Hepatocyte (in vitro differentiated cells): ENCODE data around the gene PLCB4. TPM values are rescaled to one million over a fixed set of nuclear protein-coding genes. Genes with fewer than 3 reads are reported as not detected.
A peak's percentile ranks its signal among the peaks of the same experiment; 100 is the strongest.

Source experiments
- DNase-seq: peaks from one replicate; pipeline ENCODE4 v3.0.0-alpha.2; 2016; ENCODE audit warnings: low spot score
- H2AFZ ChIP-seq: fragments of 200-600 bp; sonication (generic); 2 replicates; pipeline ENCODE4 v1.6.0; 2016; ENCODE audit warnings: antibody characterized with exemption, mild to moderate bottlenecking
- H3K27ac ChIP-seq: fragments of 200-600 bp; sonication (generic); 2 replicates; pipeline ENCODE4 v1.5.1; 2016; ENCODE audit warnings: mild to moderate bottlenecking
- H3K27me3 ChIP-seq: fragments of 200-600 bp; sonication (generic); 2 replicates; pipeline ENCODE4 v1.6.1; 2016
- H3K36me3 ChIP-seq: fragments of 200-600 bp; sonication (generic); replicated peaks from 2 replicates; pipeline ENCODE4 v1.5.1; 2016; ENCODE audit warnings: low read depth; ENCODE audit not compliant: insufficient read depth
- H3K4me1 ChIP-seq: fragments of 200-600 bp; sonication (generic); 2 replicates; pipeline ENCODE4 v1.5.1; 2016; ENCODE audit warnings: mild to moderate bottlenecking, moderate library complexity; ENCODE audit not compliant: insufficient read depth
- H3K4me2 ChIP-seq: fragments of 200-600 bp; sonication (generic); 2 replicates; pipeline ENCODE4 v1.6.0; 2016
- H3K4me3 ChIP-seq: fragments of 200-600 bp; sonication (generic); 2 replicates; pipeline ENCODE4 v1.5.1; 2016; ENCODE audit warnings: mild to moderate bottlenecking
- H3K79me2 ChIP-seq: fragments of 200-600 bp; sonication (generic); 2 replicates; pipeline ENCODE4 v1.6.0; 2017; ENCODE audit warnings: mild to moderate bottlenecking
- H3K9me2 ChIP-seq: fragments of 200-600 bp; sonication (generic); replicated peaks from 2 replicates; pipeline ENCODE4 v1.6.0; 2017; ENCODE audit warnings: mild to moderate bottlenecking; ENCODE audit not compliant: insufficient read depth
- H3K9me3 ChIP-seq: fragments of 200-600 bp; sonication (generic); 2 replicates; pipeline ENCODE4 v1.5.1; 2016; ENCODE audit warnings: low read depth, mild to moderate bottlenecking
- H4K20me1 ChIP-seq: fragments of 200-600 bp; sonication (generic); 2 replicates; pipeline ENCODE4 v1.6.0; 2016; ENCODE audit warnings: mild to moderate bottlenecking; ENCODE audit not compliant: insufficient read depth, poor library complexity, severe bottlenecking
- EZH2 ChIP-seq: fragments of 200-600 bp; sonication (generic); IDR thresholded peaks from 2 replicates; pipeline ENCODE4 v1.6.1; 2016; ENCODE audit warnings: antibody characterized with exemption, mild to moderate bottlenecking, borderline replicate concordance
- EZH2phosphoT487 ChIP-seq: fragments of 200-600 bp; sonication (generic); IDR thresholded peaks from one replicate; pipeline ENCODE4 v1.6.1; 2018; ENCODE audit warnings: antibody characterized with exemption, mild to moderate bottlenecking, low read depth, moderate library complexity; ENCODE audit not compliant: unreplicated experiment, severe bottlenecking
- WGBS: methylation state at CpG from one replicate; pipeline ENCODE4 v1.1.6; 2016; ENCODE audit warnings: low lambda C conversion rate; ENCODE audit errors: missing lambda C conversion rate; 5-methylcytosine and 5-hydroxymethylcytosine counted together
- polyA plus RNA-seq: library from polyadenylated mRNA; unstranded; fragments of >200 nt; fragmentation: Nextera tagmentation; extraction: Ambion mirVana; gene quantifications from 2 replicates; pipeline ENCODE4 v1.2.1, GENCODE V29; 2016
- total RNA-seq: library from RNA; depleted of rRNA; stranded (reverse); fragments of >200 nt; gene quantifications from 2 replicates; pipeline ENCODE4 v1.2.3, GENCODE V29; 2014
- TF ChIP-seq, protein P1 (sequence below): fragments of 200-600 bp; sonication (generic); IDR thresholded peaks from 2 replicates; pipeline ENCODE4 v1.5.1; 2016; ENCODE audit warnings: antibody characterized with exemption, mild to moderate bottlenecking; ENCODE audit not compliant: poor library complexity

PLCB4 gene
- total and polyA plus RNA-seq, 2 experiments from 2014 or later, result 6.4 to 15.0 TPM

DNA sequence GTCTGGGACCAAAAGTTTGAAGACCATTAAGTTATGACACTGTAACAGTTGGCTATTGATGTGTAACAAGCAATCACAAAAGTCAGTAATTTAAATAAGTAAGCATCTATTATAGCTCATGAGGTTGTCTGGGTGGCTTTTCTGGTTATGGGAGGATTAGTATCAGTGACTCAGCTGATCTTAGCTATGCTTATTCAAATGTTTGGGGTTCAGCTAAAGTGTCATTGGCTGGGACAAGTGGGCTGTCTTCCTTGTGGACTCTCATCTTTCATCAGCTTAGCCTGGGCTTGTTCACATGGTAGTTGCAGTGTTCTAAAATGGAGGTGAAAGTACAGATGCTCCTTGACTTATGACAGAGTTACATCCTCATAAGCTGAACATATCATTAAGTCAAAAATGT, 370.9 kb downstream of the PLCB4 start:
- TF ChIP-seq, protein P1, sequence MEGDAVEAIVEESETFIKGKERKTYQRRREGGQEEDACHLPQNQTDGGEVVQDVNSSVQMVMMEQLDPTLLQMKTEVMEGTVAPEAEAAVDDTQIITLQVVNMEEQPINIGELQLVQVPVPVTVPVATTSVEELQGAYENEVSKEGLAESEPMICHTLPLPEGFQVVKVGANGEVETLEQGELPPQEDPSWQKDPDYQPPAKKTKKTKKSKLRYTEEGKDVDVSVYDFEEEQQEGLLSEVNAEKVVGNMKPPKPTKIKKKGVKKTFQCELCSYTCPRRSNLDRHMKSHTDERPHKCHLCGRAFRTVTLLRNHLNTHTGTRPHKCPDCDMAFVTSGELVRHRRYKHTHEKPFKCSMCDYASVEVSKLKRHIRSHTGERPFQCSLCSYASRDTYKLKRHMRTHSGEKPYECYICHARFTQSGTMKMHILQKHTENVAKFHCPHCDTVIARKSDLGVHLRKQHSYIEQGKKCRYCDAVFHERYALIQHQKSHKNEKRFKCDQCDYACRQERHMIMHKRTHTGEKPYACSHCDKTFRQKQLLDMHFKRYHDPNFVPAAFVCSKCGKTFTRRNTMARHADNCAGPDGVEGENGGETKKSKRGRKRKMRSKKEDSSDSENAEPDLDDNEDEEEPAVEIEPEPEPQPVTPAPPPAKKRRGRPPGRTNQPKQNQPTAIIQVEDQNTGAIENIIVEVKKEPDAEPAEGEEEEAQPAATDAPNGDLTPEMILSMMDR, result no peak
- TF ChIP-seq EZH2 (no peak), EZH2phosphoT487 (no peak)
- Histone ChIP-seq H4K20me1 (no peaks in the 10 kb centered on the region), H3K36me3 (no peaks in the 10 kb centered on the region)

DNA sequence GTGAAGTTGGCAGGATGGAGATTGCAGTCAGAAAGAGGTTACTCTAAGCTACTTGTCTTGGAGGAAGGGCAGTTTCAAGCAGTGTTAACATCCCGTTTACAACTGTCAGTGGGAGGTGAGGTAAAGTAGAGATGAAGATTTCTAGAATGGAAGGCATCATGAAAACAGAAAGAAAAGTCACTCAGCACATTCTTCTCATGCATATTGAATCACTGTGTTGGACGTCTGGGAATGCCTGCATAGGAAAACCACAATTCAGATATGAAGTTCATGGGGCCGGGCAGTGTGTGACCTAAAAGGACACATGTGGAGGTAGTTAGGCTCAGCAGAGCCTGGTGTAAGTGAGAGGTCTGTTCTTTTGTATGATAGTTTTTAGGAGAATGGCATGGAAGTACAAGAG, 372.0 kb downstream of the PLCB4 start:
- H3K4me2 ChIP-seq, result no peak overlapping the region
- no peaks in the 10 kb centered on the region for H3K9me3 ChIP-seq
- no peak overlapping the region for H3K27ac ChIP-seq
- no peaks in the 10 kb centered on the region for H3K36me3 ChIP-seq
- no peak for TF ChIP-seq EZH2phosphoT487
- no peak for TF ChIP-seq EZH2
- TF ChIP-seq, protein P1, result no peak
- no peak overlapping the region for H3K4me3 ChIP-seq
- no peaks in the 10 kb centered on the region for H3K9me2 ChIP-seq
- no peaks in the 10 kb centered on the region for H3K79me2 ChIP-seq
- H3K27me3 ChIP-seq, result no peaks in the 10 kb centered on the region
- 66% methylated on average over 3 of the region's 3 CpGs for WGBS
- no peak for DNase-seq
- H4K20me1 ChIP-seq, result no peaks in the 10 kb centered on the region
- H3K4me1 ChIP-seq, result no peaks in the 10 kb centered on the region
- no peak overlapping the region for H2AFZ ChIP-seq

More for the DNA sequence above, 370.9 kb downstream of the PLCB4 start:
- no peaks in the 10 kb centered on the region for H3K9me3 ChIP-seq
- no peak overlapping the region for H3K4me2 ChIP-seq
- no peak overlapping the region for H3K27ac ChIP-seq
- no peaks in the 10 kb centered on the region for H3K4me1 ChIP-seq
- H3K27me3 ChIP-seq, result no peaks in the 10 kb centered on the region
- H3K4me3 ChIP-seq, result no peak overlapping the region
- no peak for DNase-seq
- no peaks in the 10 kb centered on the region for H3K9me2 ChIP-seq
- H2AFZ ChIP-seq, result no peak overlapping the region
- H3K79me2 ChIP-seq, result no peaks in the 10 kb centered on the region

DNA sequence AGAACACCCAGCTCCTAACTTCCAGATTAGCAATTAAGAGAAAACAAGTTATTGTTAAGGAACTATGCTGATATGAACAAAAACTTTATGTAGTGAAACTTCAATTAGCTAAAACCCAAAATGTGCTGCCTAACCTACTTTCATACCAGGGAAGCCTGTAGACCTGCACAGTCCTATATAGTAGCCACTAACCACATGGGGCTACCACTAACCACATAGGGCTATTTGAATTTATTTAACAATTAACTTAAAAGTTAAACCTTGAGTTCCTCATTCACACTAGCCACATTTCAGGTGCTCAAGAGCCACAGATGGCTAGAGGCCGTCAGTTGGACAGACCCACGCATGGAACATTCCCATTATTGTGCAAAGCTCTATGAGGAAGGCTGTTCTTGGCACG, 373.1 kb downstream of the PLCB4 start:
- no peaks in the 10 kb centered on the region for H3K9me3 ChIP-seq
- no peak overlapping the region for H3K4me2 ChIP-seq
- DNase-seq, result no peak
- H3K36me3 ChIP-seq, result no peaks in the 10 kb centered on the region
- H3K27ac ChIP-seq, result no peak overlapping the region
- H2AFZ ChIP-seq, result no peak overlapping the region
- WGBS, result 94% methylated on average over 3 of the region's 3 CpGs
- H3K4me1 ChIP-seq, result no peaks in the 10 kb centered on the region
- no peaks in the 10 kb centered on the region for H3K79me2 ChIP-seq
- no peaks in the 10 kb centered on the region for H4K20me1 ChIP-seq
- no peak for TF ChIP-seq EZH2
- TF ChIP-seq, protein P1, result no peak
- TF ChIP-seq EZH2phosphoT487, result no peak
- no peaks in the 10 kb centered on the region for H3K9me2 ChIP-seq
- no peak overlapping the region for H3K4me3 ChIP-seq
- H3K27me3 ChIP-seq, result no peaks in the 10 kb centered on the region

DNA sequence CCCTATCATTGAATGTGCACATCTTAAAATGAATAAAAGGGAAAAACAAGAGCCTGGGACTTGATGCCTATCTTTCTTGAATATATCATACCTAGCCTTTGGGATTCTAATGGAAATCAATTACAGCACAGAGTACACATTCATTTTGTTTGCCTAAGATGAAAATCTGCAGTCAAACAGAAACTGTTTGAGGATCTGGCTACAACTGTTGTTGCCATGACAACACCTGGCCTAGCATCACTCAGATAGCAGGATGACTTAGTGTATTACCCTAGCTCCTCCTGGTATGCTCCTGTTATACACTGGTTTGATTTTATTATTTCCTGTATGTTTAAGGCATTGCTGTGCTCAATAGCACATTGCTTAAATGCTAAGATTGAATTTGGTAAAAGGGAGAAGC, 374.0 kb downstream of the PLCB4 start:
- no peaks in the 10 kb centered on the region for H3K27me3 ChIP-seq
- peak; percentile 39 for DNase-seq
- no peaks in the 10 kb centered on the region for H3K9me3 ChIP-seq
- no peak overlapping the region for H3K4me3 ChIP-seq
- no peak for TF ChIP-seq EZH2
- TF ChIP-seq, protein P1, result no peak
- TF ChIP-seq EZH2phosphoT487, result no peak
- no peaks in the 10 kb centered on the region for H3K9me2 ChIP-seq
- H4K20me1 ChIP-seq, result no peaks in the 10 kb centered on the region
- no peaks in the 10 kb centered on the region for H3K79me2 ChIP-seq
- no peaks in the 10 kb centered on the region for H3K36me3 ChIP-seq
- no peak overlapping the region for H2AFZ ChIP-seq
- no peak overlapping the region for H3K27ac ChIP-seq
- no peak overlapping the region for H3K4me2 ChIP-seq
- H3K4me1 ChIP-seq, result no peaks in the 10 kb centered on the region
